K562 (cell line): ENCODE results near the gene ID1. TPM values are rescaled to one million over a fixed set of nuclear protein-coding genes. Genes with fewer than 3 reads are reported as not detected.

Experiments used
- ATAC-seq: fragments of 200-7000 bp; cut with Tn5 transposase; 3 replicates; pipeline ENCODE4 v1.9.1; 2020; ENCODE audit warnings: moderate library complexity
- BruUV-seq: library from RNA; stranded (reverse); fragments of 400-500 nt; replicated peaks from 2 replicates; lab custom pipeline; 2021; lab: Mats Ljungman, UMichigan
- CTCF ChIA-PET: fragments of 300-600 bp; formaldehyde crosslinking; extraction: SDS; loops from one replicate; lab custom pipeline; 2021; ENCODE audit warnings: low intra/inter-chr PET ratio; lab: Yijun Ruan, JAX
- POLR2A ChIA-PET: fragments of 300-600, 350-650 bp; sonication (Branson Sonifier 250); formaldehyde crosslinking; extraction: SDS; loops from one replicate; lab custom pipeline; 2021; ENCODE audit warnings: antibody characterized with exemption, inconsistent platforms; lab: Yijun Ruan, JAX
- DNase-seq, 4 experiments: peaks; one replicate each; pipeline versions ENCODE4 v3.0.0 to v3.0.0-alpha.2; 2011 to 2018; ENCODE audit warnings: low spot score in 3 of 4, mixed read lengths in 3 of 4; ENCODE audit errors: extremely low read depth in 1 of 4
- FAIRE-seq: peaks from 2 replicates; lab custom pipeline; 2011; peaks lifted over from hg19 to GRCh38; lab: Jason Lieb, UNC
- H2AFZ ChIP-seq: 2 replicates; pipeline ENCODE4 v1.6.0; 2011; ENCODE audit warnings: low read depth, low read length, control low read depth, inconsistent platforms
- H3K27ac ChIP-seq: fragments of 200-600 bp; 3 replicates; pipeline ENCODE4 v1.8.0; 2011; ENCODE audit warnings: low read depth, mild to moderate bottlenecking, control low read depth, inconsistent platforms, low read length, moderate library complexity, mixed read lengths; ENCODE audit errors: extremely low read depth
- H3K27me3 ChIP-seq, 2 experiments: fragments of 300-600 bp in 1 of 2; 2 replicates in 1 of 2; 3 replicates in 1 of 2; pipeline versions ENCODE4 v1.6.0 to v1.8.0; 2011; ENCODE audit warnings: inconsistent platforms in 2 of 2, low read length in 2 of 2, mild to moderate bottlenecking in 1 of 2, mixed read lengths in 1 of 2, moderate library complexity in 1 of 2; ENCODE audit not compliant: control insufficient read depth in 2 of 2, insufficient read depth in 2 of 2
- H3K36me3 ChIP-seq: fragments of 300-600 bp; 3 replicates; pipeline ENCODE4 v1.8.0; 2011; ENCODE audit warnings: mild to moderate bottlenecking, low read length, inconsistent platforms; ENCODE audit not compliant: control insufficient read depth, insufficient read depth
- H3K4me1 ChIP-seq, 2 experiments: fragments of 200-600 bp in 1 of 2; replicated peaks in 1 of 2; 2 replicates in 1 of 2; 3 replicates in 1 of 2; pipeline versions ENCODE4 v1.5.1 to v1.8.0; 2011; ENCODE audit warnings: inconsistent platforms in 2 of 2, low read length in 2 of 2, mild to moderate bottlenecking in 1 of 2, mixed read lengths in 1 of 2, moderate library complexity in 1 of 2; ENCODE audit not compliant: control insufficient read depth in 2 of 2, insufficient read depth in 2 of 2
- H3K4me2 ChIP-seq: 2 replicates; pipeline ENCODE4 v1.6.1; 2011; ENCODE audit warnings: low read length, control low read depth, inconsistent platforms, mixed read lengths; ENCODE audit not compliant: insufficient read depth
- H3K4me3 ChIP-seq: fragments of 200-600 bp; sonication (generic), shearing (Covaris generic); 2 replicates; pipeline ENCODE4 v1.5.1; 2016; ENCODE audit warnings: control low read depth, inconsistent platforms
- H3K79me2 ChIP-seq: fragments of 200-600 bp; 3 replicates; pipeline ENCODE4 v1.8.0; 2011; ENCODE audit warnings: low read length, inconsistent platforms; ENCODE audit not compliant: control insufficient read depth, insufficient read depth
- H3K9ac ChIP-seq, 2 experiments: 2 replicates each; pipeline versions ENCODE4 v1.6.0 to v1.6.1; 2011; ENCODE audit warnings: low read depth in 2 of 2, low read length in 2 of 2, control low read depth in 1 of 2, inconsistent platforms in 1 of 2, mild to moderate bottlenecking in 1 of 2, mixed read lengths in 1 of 2; ENCODE audit not compliant: insufficient read depth in 1 of 2
- H3K9me1 ChIP-seq: one replicate; pipeline ENCODE4 v1.6.0; 2011; ENCODE audit warnings: inconsistent platforms, mild to moderate bottlenecking, low read length, moderate library complexity; ENCODE audit not compliant: control insufficient read depth, insufficient read depth
- H3K9me3 ChIP-seq: replicated peaks from 2 replicates; pipeline ENCODE4 v1.5.1; 2011; ENCODE audit warnings: low read depth, low read length, inconsistent platforms; ENCODE audit not compliant: control insufficient read depth, insufficient read depth
- H4K20me1 ChIP-seq: replicated peaks from 2 replicates; pipeline ENCODE4 v1.6.1; 2011; ENCODE audit warnings: low read length, inconsistent platforms, mixed read lengths; ENCODE audit not compliant: control insufficient read depth, insufficient read depth
- CC2D1A ChIP-seq: fragments of 450-650 bp; IDR thresholded peaks from 2 replicates; pipeline ENCODE4 v1.6.1; 2017; ENCODE audit warnings: mild to moderate bottlenecking
- GABPB1 ChIP-seq: sonication (generic); formaldehyde crosslinking; IDR thresholded peaks from 2 replicates; pipeline ENCODE4 v1.8.0; 2022; ENCODE audit warnings: mild to moderate bottlenecking, missing genetic modification reagents
- HNRNPH1 ChIP-seq: fragments of 200-400 bp; formaldehyde crosslinking; optimal IDR thresholded peaks from 2 replicates; pipeline ENCODE3; 2017; ENCODE audit warnings: low read depth, mild to moderate bottlenecking, low read length, moderate library complexity
- NR2C1 ChIP-seq, 2 experiments: fragments of 450-650 bp; IDR thresholded peaks; 2 replicates each; pipeline ENCODE4 v1.6.1; 2017; ENCODE audit warnings: mild to moderate bottlenecking in 2 of 2, antibody characterized with exemption in 1 of 2, inconsistent platforms in 1 of 2, missing compliant biosample characterization in 1 of 2, missing genetic modification characterization in 1 of 2
- POLR2G ChIP-seq: fragments of 200-400 bp; formaldehyde crosslinking; IDR thresholded peaks from 2 replicates; pipeline ENCODE4 v1.6.1; 2017; ENCODE audit warnings: low read depth, mild to moderate bottlenecking, antibody characterized with exemption, low read length, moderate library complexity
- RB1 ChIP-seq: fragments of 450-650 bp; IDR thresholded peaks from 2 replicates; pipeline ENCODE4 v1.6.1; 2017; ENCODE audit warnings: low read depth, mild to moderate bottlenecking
- SMC3 ChIP-seq: conservative IDR thresholded peaks from 2 replicates; pipeline ENCODE4 v1.6.1; 2011; ENCODE audit warnings: low read depth, low read length, improper control_type of control experiment; ENCODE audit not compliant: insufficient read depth
- TEAD2 ChIP-seq: fragments of 450-650 bp; IDR thresholded peaks from 2 replicates; pipeline ENCODE4 v1.6.1; 2016; ENCODE audit warnings: missing genetic modification characterization, control low read depth, missing compliant biosample characterization
- ZBTB7A ChIP-seq: IDR thresholded peaks from 2 replicates; pipeline ENCODE4 v1.6.1; 2011; ENCODE audit warnings: low read depth, mild to moderate bottlenecking, low read length, moderate library complexity, borderline replicate concordance; ENCODE audit not compliant: control insufficient read depth
- WGBS: fragments of 100-300 bp; shearing (Covaris generic); methylation state at CpG from one replicate; pipeline ENCODE4 v1.1.6; 2016; ENCODE audit warnings: low coverage, mixed read lengths; ENCODE audit not compliant: insufficient coverage; ENCODE audit errors: missing lambda C conversion rate; 5-methylcytosine and 5-hydroxymethylcytosine counted together
- in situ Hi-C: fragments of 300-500 bp; cut with MboI; formaldehyde crosslinking; loops from 4 replicates; pipeline ENCODE4 v1.15.0; 2018; ENCODE audit warnings: inconsistent platforms, mixed read lengths
- intact Hi-C: fragments of 100-400 bp; cut with micrococcal nuclease; formaldehyde crosslinking; loops from 2 replicates; pipeline ENCODE4 v1.14.2; 2022
- polyA plus RNA-seq, 8 experiments: library from polyadenylated mRNA; depleted of rRNA in 4 of 8; stranded (reverse) in 5 of 8; unstranded in 3 of 8; fragments of >200 nt; fragmentation: Nextera tagmentation in 2 of 8; fragmentation: Illumina TruSeq in 1 of 8; extraction: Ambion mirVana in 2 of 8; extraction: Trizol in 1 of 8; gene quantifications; 2 replicates each; pipeline versions ENCODE4 v1.2.1 to v1.2.3, GENCODE V29; 2011 to 2014; ENCODE audit warnings: inconsistent platforms in 1 of 8, missing spikeins in 1 of 8
- total RNA-seq, 7 experiments: library from RNA; depleted of rRNA in 6 of 7; stranded (reverse); fragments of >200 nt in 6 of 7; fragmentation: Illumina TruSeq in 2 of 7; extraction: Trizol in 2 of 7; gene quantifications; 2 replicates each; pipeline versions ENCODE4 v1.2.1 to v1.2.3, GENCODE V29; 2011 to 2021; ENCODE audit warnings: low replicate concordance in 1 of 7
- TF ChIP-seq, protein P1 (sequence below): fragments of 450-650 bp; formaldehyde crosslinking; IDR thresholded peaks from 2 replicates; pipeline ENCODE4 v1.4.0; 2020; ENCODE audit warnings: mild to moderate bottlenecking, moderate library complexity
- TF ChIP-seq, protein P2 (sequence below): fragments of 150-350 bp; IDR thresholded peaks from 2 replicates; pipeline ENCODE4 v1.6.1; 2014; ENCODE audit warnings: low read depth, mild to moderate bottlenecking, low read length, borderline replicate concordance

Gene ID1
- total and polyA plus RNA-seq, 9 of the 15 experiments (the other 6 are each of a cell fraction or from before 2014, with no cell fraction given), result 1.4 to 358 (median 65.0) TPM

DNA sequence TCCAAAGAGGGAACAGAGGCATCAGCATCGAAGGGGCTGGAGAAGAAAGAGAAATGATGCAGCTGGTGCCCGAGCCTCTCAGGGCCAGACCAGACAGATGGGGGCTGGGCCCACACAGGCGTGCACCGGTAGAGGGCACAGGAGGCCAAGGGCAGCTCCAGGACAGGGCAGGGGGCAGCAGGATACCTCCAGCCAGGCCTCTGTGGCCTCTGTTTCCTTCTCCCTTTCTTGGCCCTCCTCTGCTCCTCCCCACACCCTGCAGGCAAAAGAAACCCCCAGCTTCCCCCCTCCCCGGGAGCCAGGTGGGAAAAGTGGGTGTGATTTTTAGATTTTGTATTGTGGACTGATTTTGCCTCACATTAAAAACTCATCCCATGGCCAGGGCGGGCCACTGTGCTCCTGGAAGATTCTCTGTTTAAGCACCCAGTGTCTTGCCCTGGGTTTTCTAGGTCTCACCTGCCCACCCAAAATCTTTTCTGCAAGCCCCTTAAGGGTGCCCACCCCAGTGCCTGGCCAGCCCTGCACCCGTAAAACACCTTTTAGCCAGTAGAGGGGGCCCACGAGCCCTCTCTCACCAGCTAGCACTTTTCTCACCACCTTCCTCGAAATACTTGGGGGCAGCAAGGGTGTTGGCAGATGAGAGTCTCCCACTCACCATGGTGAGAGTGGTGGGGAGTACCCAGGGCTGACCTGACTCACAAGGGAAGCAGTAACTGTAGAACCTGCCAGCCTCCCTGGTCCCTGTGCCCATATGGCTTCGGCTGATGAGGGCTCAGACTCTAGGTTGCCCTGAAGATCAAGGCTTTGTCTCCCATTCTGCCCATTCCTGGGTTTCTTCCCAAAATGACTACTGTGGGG is 35.7 kb upstream of the ID1 start:
- ATAC-seq (peak; percentile 16), DNase-seq (peak; percentile 54 to 66 (median 66)), FAIRE-seq (peak; percentile 6)
- 36% methylated on average over 10 of the region's 10 CpGs for WGBS
- ChIA-PET CTCF (interaction anchor here (0.8 to 2.6 kb wide), 4 partner anchors 10 to 155 kb away, joined by 5 to 46 read pairs (median 6); no protein-coding TSS in a partner anchor), POLR2A (interaction anchor here (0.6 to 5.9 kb wide), 11 partner anchors 9 to 149 kb away, joined by 3 to 73 read pairs (median 3); partner anchors contain the start of gene ID1)
- no TSS peak for BruUV-seq
- Histone ChIP-seq H3K9me3 (no peaks in the 10 kb centered on the region), H3K79me2 (peaks cover 19% of the 10 kb centered on the region), H4K20me1 (no peaks in the 10 kb centered on the region), H3K4me1 (peaks cover 15 to 63% of the 10 kb centered on the region in 2 experiments; a peak in 4 of 5 replicates), H3K27ac (no peak overlapping the region), H3K4me3 (no peak overlapping the region), H3K9ac (peak overlapping the region in 1 of 2 experiments; percentile 72; a peak in 1 of 4 replicates), H3K4me2 (no peak overlapping the region), H2AFZ (no peak overlapping the region), H3K36me3 (peaks cover 61% of the 10 kb centered on the region; the same call in 2 of the 3 replicates), H3K9me1 (no peaks in the 10 kb centered on the region), H3K27me3 (no peaks in the 10 kb centered on the region)
- in situ Hi-C loops (loop anchor here (5.0 kb wide), 1 partner anchor 158 kb away; no protein-coding TSS in a partner anchor), intact Hi-C loops (loop anchor here (1.0 kb wide), 1 partner anchor 44 kb away; no protein-coding TSS in a partner anchor)
- TF ChIP-seq RB1 (peak; percentile 33; the same call in 1 of the 2 replicates), ZBTB7A (peak; percentile 60), SMC3 (peak; percentile 72), TEAD2 (tag) (no peak), GABPB1 (CRISPR knock-in tag) (0 out of 2 replicates have a peak, but pooled peaks have one; percentile 34), POLR2G (0 out of 2 replicates have a peak, but pooled peaks have one; percentile 19), HNRNPH1 (no peak), NR2C1 (IDR thresholded peaks at IDR 0.05) (no peak), NR2C1 (tag; IDR thresholded peaks at IDR 0.05) (0 out of 2 replicates have a peak, but pooled peaks have one; percentile 16), CC2D1A (0 out of 2 replicates have a peak, but pooled peaks have one; percentile 50)
- TF ChIP-seq, protein P1, sequence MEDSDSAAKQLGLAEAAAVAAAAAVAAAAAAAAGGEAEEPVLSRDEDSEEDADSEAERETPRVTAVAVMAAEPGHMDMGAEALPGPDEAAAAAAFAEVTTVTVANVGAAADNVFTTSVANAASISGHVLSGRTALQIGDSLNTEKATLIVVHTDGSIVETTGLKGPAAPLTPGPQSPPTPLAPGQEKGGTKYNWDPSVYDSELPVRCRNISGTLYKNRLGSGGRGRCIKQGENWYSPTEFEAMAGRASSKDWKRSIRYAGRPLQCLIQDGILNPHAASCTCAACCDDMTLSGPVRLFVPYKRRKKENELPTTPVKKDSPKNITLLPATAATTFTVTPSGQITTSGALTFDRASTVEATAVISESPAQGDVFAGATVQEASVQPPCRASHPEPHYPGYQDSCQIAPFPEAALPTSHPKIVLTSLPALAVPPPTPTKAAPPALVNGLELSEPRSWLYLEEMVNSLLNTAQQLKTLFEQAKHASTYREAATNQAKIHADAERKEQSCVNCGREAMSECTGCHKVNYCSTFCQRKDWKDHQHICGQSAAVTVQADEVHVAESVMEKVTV (CRISPR knock-in tag), result peak; percentile 65; the same call in 1 of the 2 replicates
- TF ChIP-seq, protein P2, sequence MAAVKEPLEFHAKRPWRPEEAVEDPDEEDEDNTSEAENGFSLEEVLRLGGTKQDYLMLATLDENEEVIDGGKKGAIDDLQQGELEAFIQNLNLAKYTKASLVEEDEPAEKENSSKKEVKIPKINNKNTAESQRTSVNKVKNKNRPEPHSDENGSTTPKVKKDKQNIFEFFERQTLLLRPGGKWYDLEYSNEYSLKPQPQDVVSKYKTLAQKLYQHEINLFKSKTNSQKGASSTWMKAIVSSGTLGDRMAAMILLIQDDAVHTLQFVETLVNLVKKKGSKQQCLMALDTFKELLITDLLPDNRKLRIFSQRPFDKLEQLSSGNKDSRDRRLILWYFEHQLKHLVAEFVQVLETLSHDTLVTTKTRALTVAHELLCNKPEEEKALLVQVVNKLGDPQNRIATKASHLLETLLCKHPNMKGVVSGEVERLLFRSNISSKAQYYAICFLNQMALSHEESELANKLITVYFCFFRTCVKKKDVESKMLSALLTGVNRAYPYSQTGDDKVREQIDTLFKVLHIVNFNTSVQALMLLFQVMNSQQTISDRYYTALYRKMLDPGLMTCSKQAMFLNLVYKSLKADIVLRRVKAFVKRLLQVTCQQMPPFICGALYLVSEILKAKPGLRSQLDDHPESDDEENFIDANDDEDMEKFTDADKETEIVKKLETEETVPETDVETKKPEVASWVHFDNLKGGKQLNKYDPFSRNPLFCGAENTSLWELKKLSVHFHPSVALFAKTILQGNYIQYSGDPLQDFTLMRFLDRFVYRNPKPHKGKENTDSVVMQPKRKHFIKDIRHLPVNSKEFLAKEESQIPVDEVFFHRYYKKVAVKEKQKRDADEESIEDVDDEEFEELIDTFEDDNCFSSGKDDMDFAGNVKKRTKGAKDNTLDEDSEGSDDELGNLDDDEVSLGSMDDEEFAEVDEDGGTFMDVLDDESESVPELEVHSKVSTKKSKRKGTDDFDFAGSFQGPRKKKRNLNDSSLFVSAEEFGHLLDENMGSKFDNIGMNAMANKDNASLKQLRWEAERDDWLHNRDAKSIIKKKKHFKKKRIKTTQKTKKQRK, result no peak
